ENCODE data around the gene MYBBP1A. TPM values are rescaled to one million over a fixed set of nuclear protein-coding genes. Genes with fewer than 3 reads are reported as not detected.

Gene MYBBP1A
- total and polyA plus RNA-seq, 2 of the 13 experiments (the other 11 are each of a cell fraction or from before 2014, with no cell fraction given): 18.6 to 54.8 TPM

- intact Hi-C loops (cut with micrococcal nuclease; ENCODE audit: unreplicated experiment): no loop called here
- FAIRE-seq: no peak
- BruUV-seq (replicated peaks): no TSS peak
These were observed 65.0 kb downstream of the MYBBP1A start for GRCh38 chr17:4490109-4490591.

GRCh38 chr17:4488989-4489595, 66.1 kb downstream of the MYBBP1A start:
- no peak for ATAC-seq
- ChIA-PET CTCF (ENCODE audit: low intra/inter-chr PET ratio, low total read pairs) (no interaction called here), POLR2A (no interaction called here)
- in situ Hi-C loops (cut with HindIII; ENCODE audit: extremely low pct_ligation_motif_present, low pct_unique_long_range_greater_than_20kb) (no loop called here), intact Hi-C loops (cut with micrococcal nuclease; ENCODE audit: unreplicated experiment) (no loop called here)
- Histone ChIP-seq H3K9ac (ENCODE audit: insufficient read depth, low read depth, low read length) (no peak overlapping the region), H3K9me3 (ENCODE audit: low read length) (no peaks in the 10 kb centered on the region), H3K27ac (ENCODE audit: extremely low read length, insufficient read depth, low read length) (no peak overlapping the region), H3K79me2 (ENCODE audit: insufficient read depth, low read length) (no peaks in the 10 kb centered on the region), H3K4me3 (replicated peaks in 1 of 3; ENCODE audit: insufficient read depth in 1 of 3, low read depth in 2 of 3, low read length in 3 of 3) (no peak overlapping the region), H2AFZ (ENCODE audit: low read length) (no peak overlapping the region), H3K4me2 (ENCODE audit: low read depth, low read length) (no peak overlapping the region), H3K36me3 (replicated peaks in 1 of 2; ENCODE audit: control insufficient read depth in 1 of 2, insufficient read depth in 2 of 2, low read length in 2 of 2) (no peaks in the 10 kb centered on the region), H3K4me1 (ENCODE audit: insufficient read depth, low read length) (no peaks in the 10 kb centered on the region), H4K20me1 (ENCODE audit: insufficient read depth, low read length) (no peaks in the 10 kb centered on the region), H3K27me3 (ENCODE audit: control insufficient read depth in 1 of 2, insufficient read depth in 2 of 2, low read length in 2 of 2) (peaks cover 4 to 18% of the 10 kb centered on the region in 2 experiments; a peak in 4 of 5 replicates)
- 70% methylated on average over 8 of the region's 15 CpGs for WGBS (ENCODE audit: low lambda C conversion rate)
- DNase-seq (ENCODE audit: low spot score): no peak
- no peak for FAIRE-seq
- BruUV-seq (replicated peaks): no TSS peak
- TF ChIP-seq CENPBD1 (CRISPR knock-in tag; IDR thresholded peaks at IDR 0.05; ENCODE audit: borderline replicate concordance, low read depth) (no peak), PCBP1 (IDR thresholded peaks at IDR 0.05; ENCODE audit: borderline replicate concordance, low read depth, low read length) (no peak), ZNF746 (CRISPR knock-in tag; IDR thresholded peaks at IDR 0.05) (no peak), ZBTB44 (CRISPR knock-in tag; IDR thresholded peaks at IDR 0.05) (no peak), ZNF407 (CRISPR knock-in tag; IDR thresholded peaks at IDR 0.05; ENCODE audit: not compliant biosample characterization) (no peak), SNRNP70 (IDR thresholded peaks at IDR 0.05; ENCODE audit: low read depth, low read length) (no peak)

More at GRCh38 chr17:4490109-4490591, 65.0 kb downstream of the MYBBP1A start:
- Histone ChIP-seq H3K27me3 (ENCODE audit: control insufficient read depth in 1 of 2, insufficient read depth in 2 of 2, low read length in 2 of 2) (peaks cover 4 to 18% of the 10 kb centered on the region in 2 experiments; a peak in 4 of 5 replicates), H3K4me1 (ENCODE audit: insufficient read depth, low read length) (no peaks in the 10 kb centered on the region), H3K9ac (ENCODE audit: insufficient read depth, low read depth, low read length) (no peak overlapping the region), H3K4me3 (replicated peaks in 1 of 3; ENCODE audit: insufficient read depth in 1 of 3, low read depth in 2 of 3, low read length in 3 of 3) (no peak overlapping the region), H3K27ac (ENCODE audit: extremely low read length, insufficient read depth, low read length) (no peak overlapping the region), H3K79me2 (ENCODE audit: insufficient read depth, low read length) (no peaks in the 10 kb centered on the region), H3K36me3 (replicated peaks in 1 of 2; ENCODE audit: control insufficient read depth in 1 of 2, insufficient read depth in 2 of 2, low read length in 2 of 2) (no peaks in the 10 kb centered on the region), H2AFZ (ENCODE audit: low read length) (no peak overlapping the region), H3K9me3 (ENCODE audit: low read length) (no peaks in the 10 kb centered on the region), H3K4me2 (ENCODE audit: low read depth, low read length) (no peak overlapping the region), H4K20me1 (ENCODE audit: insufficient read depth, low read length) (no peaks in the 10 kb centered on the region)
- 10% methylated on average over 9 of the region's 9 CpGs for whole genome bisulfite sequencing (ENCODE audit: low lambda C conversion rate)
- DNase-seq (ENCODE audit: low spot score) (no peak), ATAC-seq (no peak)
- ChIA-PET CTCF (ENCODE audit: low intra/inter-chr PET ratio, low total read pairs) (no interaction called here), POLR2A (no interaction called here)
- no peak for TF ChIP-seq ZNF546 (CRISPR knock-in tag; conservative IDR thresholded peaks at IDR 0.05)
- no peak for TF ChIP-seq NFIB (CRISPR knock-in tag; IDR thresholded peaks at IDR 0.05; ENCODE audit: borderline replicate concordance)
- in situ Hi-C loops (cut with HindIII; ENCODE audit: extremely low pct_ligation_motif_present, low pct_unique_long_range_greater_than_20kb): no loop called here
